Brain pericyte (primary cell): ENCODE measurements around the gene CAMTA1.

Experiments used
- DNase-seq: peaks from one replicate; pipeline ENCODE4 v3.0.0-alpha.2; 2012; ENCODE audit warnings: low read depth, low spot score

The CAMTA1 gene

DNA sequence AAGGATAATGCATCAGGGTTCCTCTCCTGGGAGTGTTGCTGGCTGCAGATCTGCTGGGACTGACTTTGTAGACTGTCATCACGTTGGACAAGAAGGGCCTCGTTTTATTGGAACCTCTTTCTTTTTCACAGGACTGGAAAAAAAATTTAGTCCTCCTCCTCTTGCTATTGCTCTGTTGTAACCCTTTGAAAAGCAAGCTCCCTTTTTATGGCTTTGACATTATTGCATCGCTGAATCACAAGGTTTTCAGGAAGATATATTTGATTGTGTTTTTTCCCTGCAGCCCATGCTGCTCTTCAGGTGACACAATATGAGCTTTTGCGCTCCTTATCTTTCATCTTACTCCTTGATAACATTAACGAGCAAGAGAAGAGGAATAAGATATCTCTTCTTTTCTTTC, 290.9 kb downstream of the CAMTA1 start:
- DNase-seq = no peak

DNA sequence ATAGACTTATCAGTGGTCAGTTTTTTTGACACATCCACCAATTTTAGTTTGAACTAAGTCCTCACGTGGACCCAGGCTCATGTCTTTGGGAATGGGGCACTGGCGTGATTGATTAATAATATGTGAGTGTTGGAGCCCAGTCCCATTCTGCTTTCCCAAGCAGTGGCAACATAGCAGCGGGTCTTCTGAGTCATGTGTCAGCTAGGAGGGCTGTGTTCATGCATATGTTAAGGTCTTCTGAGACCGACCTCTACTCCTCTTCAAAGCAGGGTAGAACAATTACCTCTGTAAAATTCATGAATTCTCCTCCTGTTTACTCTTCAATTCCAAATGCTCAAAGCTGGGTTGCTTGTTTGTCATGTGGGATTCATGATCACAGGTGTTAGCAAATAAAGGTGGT, 291.3 kb downstream of the CAMTA1 start:
- DNase-seq = no peak

DNA sequence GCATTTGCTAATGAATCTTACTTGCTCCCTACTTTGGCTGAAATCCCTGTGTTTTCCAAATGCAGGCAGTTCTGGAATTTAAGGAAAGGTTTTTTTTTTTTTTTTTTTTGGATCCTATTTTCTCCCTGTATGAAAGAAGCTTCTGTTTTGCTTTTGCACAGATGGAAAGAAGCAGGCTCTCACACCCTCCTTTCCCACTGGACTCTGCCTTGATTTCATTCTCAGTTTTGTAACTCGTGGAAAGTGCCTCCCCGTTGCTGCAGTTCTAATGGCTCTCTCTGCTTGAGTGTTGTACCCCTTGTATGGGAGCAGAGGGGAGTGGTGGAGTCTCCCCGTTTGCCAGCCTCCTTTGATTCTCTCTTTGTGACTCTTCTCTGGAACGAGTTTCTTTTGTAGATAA, 291.9 kb downstream of the CAMTA1 start:
- no peak for DNase-seq

DNA sequence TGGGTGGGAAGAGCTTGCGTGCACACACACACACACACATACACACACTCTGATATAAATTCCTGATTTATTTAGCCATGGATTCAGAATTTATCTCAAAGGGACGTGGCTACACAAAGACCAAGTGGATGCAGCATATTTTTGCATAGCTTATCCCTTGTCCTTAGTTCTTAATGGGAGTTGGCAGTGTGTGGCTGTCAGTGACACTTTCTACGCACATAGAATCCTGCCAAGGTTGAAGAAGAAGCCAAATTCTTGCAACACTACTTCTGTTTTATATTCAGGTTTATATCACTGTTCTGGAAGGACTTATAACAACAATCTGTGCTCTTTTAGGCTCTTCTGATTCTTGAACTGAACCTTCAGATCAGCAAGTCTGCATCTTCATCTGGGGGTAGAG, 292.7 kb downstream of the CAMTA1 start:
- no peak for DNase-seq

DNA sequence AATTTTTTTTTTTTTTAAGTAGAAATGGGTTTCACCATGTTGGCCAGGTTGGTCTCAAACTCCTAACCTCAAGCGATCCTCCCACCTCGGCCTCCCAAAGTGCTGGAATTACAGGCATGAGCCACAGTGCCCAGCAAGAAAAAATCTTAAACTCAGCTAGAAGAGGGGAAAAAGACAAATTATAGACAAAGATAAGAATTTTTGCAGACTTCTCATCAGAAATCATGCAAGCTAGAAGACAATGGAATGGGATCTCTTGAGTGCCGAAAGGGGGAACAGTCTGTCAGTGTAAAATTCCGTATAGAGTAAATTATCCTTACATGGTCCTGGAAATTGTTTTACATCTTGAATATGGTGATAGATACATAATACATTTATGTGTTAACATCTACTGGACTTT, 294.4 kb downstream of the CAMTA1 start:
- no peak for DNase-seq

DNA sequence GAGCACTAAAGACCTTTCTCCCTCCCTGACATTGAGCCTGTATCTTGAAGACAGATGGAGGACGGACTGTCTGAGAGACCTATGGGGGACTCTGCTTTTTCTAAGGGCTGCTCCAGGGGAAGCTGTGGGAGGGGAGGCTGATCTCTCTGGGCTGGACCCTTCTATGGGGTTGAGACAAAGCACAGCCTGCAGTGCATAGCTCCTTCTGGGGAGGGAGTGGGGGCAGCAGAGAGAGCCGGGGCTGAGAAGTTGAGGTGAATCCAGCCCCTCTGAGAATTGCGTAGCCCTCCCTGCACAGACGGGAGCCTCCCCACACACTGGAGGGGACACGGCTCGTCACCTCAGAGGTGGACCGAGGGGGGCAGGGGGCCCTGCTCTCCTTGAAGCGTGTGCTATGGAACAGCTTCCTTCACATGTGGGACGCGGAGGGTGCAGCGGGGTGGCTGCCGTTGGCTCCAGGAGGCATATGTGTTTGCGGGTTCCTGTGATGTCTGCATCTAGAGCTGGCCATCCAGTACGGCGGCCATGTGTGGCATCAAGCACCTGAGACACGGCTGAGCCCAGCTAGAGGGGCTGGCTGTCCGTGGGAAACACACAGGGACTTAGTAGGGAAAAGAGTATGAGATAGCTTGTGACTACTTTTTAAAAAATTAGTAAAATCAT, 299.1 kb downstream of the CAMTA1 start:
- DNase-seq = no peak

DNA sequence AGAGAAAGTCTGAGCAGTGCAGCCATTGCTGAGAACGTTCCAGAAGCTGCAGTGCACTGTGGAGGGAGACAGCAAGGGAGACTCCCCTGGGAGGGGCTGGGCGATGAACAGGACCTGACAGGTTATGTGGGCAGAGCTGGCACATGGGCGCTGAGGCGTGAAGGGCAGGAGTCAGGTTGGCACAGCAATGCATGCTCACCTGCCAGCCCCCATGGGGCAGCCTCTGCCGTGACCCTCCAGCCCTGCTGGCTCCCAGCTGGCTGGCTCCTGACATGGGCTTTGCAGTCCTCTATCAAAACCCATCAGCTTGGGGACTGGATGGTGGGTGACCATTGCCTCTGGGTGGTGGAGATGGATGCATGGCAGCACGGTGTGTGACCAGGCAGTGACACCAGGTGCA, 300.3 kb downstream of the CAMTA1 start:
- no peak for DNase-seq

DNA sequence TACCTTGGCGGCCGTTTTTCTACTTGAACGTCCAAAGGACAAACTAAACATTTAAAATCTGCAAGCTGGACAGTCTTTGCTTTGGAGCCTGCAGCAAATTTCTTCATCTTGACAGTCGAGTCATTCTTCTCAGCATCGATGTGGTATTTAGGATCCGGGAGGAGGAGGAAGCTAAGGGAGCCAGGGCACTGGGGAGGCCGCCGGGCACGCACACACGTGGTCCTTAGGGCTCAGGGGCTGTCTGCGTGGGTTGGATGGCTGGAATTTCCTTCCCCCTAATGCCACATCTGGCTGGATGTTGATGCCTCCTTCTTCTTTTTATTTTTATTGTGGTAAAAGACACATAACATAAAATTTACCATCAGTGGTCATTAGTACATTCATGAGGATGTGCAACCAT, 300.9 kb downstream of the CAMTA1 start:
- DNase-seq = no peak

DNA sequence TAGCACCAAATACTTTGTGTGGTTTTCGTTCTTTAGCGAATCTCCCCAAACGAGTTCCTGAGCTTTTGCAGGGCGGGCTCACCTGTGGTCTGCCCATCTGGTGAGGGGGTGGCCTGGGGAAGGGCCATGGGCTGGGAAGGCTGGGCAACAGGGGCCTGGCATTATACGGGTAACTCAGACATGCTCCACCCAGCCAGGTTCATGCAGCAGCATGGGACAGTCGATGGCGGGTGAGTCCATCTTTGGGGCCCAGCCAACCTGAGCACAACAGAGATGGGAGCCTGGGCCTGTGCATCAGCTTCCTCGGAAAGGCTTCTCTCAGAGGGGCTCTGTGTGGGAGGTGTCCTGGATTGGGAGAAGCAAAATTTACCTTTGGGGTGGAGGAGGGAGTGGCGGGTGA, 302.6 kb downstream of the CAMTA1 start:
- no peak for DNase-seq

DNA sequence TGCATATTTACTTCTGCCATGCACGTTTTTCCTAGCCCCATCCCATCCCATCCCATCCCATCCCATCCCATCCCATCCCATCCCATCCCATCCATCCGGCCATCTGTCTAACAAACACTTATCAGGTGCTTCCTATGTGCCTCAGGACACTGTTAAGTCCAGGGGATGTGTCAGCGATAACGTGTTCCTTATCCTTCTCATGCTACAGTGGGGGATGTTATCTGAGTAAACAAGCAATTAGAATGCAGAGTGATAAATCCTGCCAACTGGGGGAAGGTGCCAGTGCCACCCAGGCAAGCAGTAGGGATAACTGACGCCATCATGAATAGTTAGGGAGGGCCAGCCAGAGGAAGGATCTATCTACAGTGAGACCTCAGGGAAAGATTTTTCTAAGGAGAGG, 304.2 kb downstream of the CAMTA1 start:
- DNase-seq = no peak

DNA sequence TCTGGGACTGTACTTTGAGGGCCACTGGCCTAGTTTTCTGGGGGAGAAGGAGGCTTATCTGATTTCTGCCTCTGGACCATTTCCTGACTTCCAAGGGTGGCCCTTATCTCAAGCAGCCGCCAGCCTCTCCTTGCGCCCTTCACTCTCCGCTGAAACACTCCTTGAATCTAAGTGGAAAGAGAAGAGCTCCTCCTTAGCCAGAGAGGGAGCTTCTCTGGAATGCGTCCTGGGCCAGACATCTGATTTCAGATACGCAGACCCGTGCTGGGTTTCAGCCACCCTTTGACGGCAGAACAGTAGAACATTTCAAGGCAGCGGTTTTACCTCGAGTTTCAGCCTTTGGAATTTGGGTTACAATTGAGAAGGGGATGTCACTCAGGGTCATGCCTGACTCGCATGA, 308.0 kb downstream of the CAMTA1 start:
- no peak for DNase-seq

DNA sequence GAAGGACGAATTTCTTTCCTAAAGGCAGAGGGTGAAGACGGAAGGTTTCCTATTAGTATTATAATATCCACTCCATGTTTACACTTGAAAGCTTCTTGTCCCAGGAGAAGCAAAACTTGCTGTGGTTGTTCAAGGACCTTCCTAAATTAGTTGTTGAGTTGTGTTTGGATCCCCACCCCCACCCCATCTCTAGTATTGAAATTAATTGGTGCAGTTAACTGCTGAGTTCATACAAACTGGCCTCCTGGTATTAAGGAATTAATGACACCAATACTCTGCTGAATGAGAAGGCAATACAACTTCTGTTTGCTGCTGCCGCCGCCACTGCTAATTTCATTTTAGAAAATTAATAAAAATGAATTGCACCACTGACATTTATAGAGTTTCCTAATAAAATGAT, 308.8 kb downstream of the CAMTA1 start:
- DNase-seq = no peak

DNA sequence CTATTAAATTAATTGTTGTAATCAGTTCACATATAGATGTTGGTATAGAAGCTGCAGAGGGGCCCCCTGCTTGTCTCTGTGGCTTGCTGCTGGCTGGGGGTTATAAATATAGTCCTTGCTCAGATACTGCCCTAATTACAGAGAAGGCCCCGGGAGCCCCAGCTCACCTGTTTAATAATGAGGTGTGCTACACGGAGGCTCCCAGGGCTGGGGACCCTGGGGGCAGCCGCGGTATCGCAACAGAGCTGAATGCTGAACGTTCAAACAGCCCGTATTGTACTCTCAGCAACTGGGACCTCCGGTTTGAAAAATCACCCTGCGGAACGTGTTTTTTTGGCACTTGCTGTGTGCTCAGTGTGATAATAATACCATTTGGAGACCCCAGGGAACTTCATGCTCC, 309.3 kb downstream of the CAMTA1 start:
- DNase-seq = no peak

DNA sequence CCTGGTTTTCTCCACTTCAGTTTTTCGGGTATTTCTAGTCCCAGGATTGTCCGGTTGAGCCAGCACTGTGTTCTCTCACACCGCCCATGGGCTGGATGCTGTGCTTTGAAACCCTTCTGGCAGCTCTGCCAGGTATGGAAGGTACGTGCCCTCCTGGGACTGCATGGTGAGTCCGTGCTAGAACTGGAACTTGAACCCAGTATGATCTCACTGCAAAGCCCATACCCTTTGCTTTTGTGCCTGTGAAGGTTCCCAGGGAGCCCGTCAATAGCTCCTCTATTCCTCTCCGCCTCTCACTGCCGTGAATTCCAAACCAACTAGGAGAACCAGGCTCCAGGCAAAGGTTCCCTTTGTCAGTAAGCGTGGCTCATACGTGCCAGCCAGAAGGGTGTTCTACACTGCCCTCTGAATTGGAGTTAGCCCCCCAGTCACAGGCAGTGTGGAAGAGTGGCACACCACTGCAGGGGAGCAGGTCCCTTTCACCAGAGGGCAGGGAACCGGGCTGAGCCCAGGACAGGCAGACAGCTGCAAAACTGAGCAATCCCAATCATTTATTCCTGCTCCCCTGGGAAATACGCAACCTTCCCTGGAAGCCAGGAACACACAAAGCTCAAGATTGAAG, 310.2 kb downstream of the CAMTA1 start:
- DNase-seq = no peak

DNA sequence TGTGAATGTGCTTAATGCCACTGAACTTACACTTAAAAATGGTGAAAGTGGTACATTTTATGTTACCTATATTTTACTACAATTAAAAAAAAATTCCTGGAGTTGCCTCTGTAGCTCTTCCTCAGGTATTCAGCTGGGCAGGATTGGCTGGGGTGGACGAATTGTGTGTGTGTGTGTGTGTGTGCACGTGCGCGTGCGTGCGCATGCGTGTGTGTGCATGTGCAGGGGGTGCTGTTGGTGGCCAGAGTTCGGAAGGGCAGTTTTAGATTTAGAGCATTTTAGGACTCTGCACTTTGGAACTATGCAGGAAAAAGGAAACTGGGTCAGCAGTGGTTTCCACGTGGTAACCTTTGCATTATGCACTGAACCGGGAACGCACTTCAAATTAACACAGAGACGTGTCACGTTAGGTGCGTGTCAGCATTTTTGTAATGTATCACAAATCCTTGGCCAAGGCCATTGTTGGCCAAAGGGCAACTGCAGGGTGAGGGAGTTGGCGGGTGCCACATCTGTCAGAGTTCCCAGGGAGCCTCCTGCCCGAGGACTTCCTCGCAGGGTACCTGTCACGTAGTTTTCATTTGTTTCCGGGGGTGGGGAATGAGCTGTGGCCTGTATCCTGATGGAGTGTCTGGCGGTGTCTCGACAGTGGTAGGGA, 312.8 kb downstream of the CAMTA1 start:
- DNase-seq = no peak

DNA sequence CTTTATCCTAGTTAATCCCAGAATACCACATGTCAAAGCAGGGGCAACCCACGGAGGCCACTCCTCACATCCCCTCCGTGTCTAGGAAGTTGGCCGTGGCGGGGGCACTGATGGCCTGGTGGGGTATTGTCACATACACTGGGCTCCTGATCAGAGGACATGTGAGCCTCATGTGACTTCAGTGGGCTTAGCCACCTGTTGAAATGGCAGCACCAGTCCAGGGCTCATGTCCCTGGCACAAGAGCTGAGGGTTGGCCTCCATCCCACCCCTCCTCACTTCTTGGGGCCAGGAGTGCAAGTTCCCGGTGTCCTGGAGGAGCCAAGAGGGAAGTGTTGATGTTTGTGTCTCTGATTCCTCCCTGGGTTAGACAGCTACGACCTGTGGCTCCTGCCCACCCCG, 313.4 kb downstream of the CAMTA1 start:
- no peak for DNase-seq

DNA sequence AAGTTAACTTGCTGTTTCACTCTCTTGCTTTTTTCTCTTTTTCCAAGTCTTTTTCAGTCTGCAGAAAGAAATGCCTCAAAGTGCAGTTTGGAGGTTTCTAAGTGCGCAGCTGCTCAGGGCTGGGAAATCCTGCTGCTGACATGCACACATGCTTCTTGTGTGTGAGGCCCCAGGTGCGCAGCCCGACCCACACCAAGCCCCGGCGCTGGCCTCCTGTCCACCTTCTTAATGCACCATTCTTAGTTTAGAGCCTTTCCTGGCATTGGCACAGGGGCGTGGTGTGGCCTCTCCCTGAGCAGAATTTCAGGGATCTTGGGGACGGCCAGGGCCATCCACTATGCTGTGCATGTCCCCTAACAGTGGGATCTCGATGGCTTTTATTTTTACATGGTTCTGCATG, 315.2 kb downstream of the CAMTA1 start:
- no peak for DNase-seq

DNA sequence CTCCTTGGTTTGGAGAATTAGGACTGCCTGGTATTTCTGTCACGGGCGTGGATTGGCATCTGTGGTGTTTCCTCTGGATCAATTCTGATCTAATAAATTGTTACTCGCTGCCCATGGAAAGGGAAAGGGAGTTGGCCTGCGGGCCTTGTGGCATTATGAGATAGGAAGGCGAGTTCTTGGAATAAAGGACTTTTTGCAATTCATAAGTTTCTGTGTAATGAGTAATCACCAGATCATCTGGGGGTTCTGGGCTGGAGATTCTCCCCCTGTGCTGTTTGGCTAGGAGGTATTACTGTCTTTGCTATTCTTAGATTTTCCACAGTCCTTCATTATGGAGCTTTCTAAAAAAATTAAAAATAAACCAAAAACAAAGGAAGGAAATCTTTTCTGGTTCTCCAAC, 315.9 kb downstream of the CAMTA1 start:
- no peak for DNase-seq

DNA sequence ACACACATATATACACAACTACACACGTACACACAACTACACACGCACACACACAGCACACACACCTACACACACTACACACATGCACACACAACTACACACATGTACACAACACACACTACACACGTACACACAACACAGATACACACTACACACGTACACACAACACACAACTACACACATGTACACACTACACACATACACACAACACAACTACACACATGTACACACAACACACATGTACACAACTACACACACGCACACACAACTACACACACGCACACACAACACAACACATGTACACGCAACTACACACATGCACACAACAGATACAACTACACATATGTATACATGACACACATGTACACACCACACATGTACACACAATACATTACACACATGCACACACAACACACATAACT, 318.1 kb downstream of the CAMTA1 start:
- no peak for DNase-seq

DNA sequence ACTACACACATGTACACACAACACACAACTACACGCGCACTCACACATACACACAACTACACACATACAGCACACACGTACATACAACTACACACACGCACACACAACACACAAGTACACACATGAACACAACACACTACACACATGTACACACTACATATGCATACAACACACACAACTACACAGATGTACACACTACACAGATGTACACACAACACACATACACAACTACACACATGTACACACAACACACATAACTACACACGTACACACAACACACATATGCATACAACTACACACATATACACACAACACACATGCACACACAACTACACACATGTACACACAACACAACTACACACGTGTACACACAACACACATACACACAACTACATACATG, 318.6 kb downstream of the CAMTA1 start:
- DNase-seq = no peak

DNA sequence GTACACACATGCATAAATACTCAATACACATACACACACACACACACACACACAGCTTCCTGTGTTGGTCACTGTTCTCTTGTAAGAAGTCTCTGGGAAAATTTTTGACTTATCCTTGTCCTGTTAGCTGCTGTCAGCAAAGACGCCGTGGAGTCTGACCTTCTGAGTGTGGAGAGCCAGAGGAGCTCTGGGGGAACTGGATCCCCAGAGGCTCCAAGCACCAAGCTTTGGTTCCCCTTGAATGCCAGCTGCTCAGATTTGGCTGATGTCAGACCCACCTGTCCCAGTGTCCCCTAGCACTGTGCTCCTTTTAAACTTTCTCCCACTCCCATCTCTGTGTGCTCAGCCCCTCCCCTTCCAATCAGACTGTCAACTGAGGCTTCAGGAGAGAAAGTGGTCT, 319.1 kb downstream of the CAMTA1 start:
- DNase-seq = no peak

DNA sequence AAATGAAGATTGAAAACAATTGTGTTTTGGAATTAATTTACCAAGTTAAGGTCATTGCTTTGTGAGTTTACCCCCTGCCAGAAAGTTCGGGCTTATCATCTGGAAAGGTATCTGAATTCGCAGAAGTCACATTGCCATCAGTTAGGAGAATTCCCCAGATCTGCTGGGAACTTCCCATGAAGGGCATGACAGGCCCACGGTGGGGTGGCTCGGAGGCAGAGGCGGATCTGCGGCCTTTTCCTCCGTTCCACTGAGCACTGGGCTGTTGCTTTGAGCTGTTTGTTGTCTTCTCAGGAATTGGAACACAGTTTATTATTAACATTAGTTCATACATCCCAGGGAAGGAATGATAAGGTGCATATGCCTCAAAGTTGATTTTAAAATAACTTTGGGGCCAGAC, 320.0 kb downstream of the CAMTA1 start:
- no peak for DNase-seq

DNA sequence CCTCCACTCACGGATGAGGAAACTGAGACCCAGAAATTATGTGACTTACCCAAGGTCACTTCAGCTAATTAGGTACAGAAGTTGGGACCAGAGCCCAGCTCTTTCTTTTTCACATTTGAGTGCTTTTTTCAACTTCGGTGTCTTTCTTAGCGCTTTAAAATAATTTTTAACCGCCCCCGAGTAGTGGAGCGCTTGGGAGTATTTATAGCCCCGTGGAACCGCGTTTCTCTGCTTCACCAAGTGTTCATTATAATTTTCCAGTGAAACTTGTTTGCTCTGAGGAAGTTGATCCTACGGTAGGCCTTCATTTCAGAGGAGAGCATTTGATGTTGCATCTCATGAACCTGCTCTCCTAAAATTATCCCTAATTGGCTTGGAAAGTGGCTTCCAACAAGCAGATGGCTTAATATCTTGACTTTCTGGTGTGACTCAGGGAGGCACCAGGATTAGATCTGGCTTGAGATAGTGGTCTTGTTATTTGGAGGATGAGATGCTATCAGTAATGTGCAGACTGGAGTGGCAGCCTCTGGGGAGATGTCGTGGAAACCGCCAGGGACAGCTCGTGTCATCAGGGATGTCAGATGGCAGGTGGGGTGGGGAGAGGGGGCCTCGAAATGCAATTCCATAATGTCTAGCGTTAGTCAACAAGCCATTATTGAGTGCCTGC, 321.3 kb downstream of the CAMTA1 start:
- no peak for DNase-seq
